HG02870 (cell line): ENCODE results near the gene AMDHD2.
"Not testable (repeated sequence)": the region's sequence is repeated elsewhere in the genome, so short reads cannot be mapped to it uniquely, and the experiment has no call there.

Experiments used
- ATAC-seq: cut with Tn5 transposase; IDR thresholded peaks from one replicate; pipeline ENCODE4 v1.9.1; 2021; ENCODE audit warnings: mild to moderate bottlenecking, moderate library complexity; ENCODE audit not compliant: unreplicated experiment

The AMDHD2 gene

GRCh38 chr16:2567506-2567905 is 47.3 kb downstream of the AMDHD2 start:
- ATAC-seq = not testable (repeated sequence)

- not testable (repeated sequence) for ATAC-seq
Observed at GRCh38 chr16:2568573-2568972, 48.4 kb downstream of the AMDHD2 start.

DNA sequence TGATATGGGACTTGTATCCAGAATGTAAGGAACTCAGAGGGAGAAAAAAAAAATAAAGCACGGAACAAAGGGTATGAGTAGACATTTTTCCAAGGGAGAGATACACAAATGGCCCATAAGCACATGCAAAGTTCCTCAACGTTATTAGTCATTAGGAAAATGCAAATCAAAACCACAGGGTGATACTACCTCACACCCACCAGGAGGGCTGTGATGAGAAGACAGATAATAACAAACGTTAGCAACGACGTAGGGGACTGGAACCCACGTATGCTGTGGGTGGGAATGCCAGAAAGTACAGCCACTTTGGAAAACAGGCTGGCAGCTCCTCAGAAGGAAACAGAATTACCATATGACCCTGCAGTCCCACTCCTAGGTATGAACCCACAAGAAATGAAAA is 52.5 kb downstream of the AMDHD2 start:
- ATAC-seq = not testable (repeated sequence)

DNA sequence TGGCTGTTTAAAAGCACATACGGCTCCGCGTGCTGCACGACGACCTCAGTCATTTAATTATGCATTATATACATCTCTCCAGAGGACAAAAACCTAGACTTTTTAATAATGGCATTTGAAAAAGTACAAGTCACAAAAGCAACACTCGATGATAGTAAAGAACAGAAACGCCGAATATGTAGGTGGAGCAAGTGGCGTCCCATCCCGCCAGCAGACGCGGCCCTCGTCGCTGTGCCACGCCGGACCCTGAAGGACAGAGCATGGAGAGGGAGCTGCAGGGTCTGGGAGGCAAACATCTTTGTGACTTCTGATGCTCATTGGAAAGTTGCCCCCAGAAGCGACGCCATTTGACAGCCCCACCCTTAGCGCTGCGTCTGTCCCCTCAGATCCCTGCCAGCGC is 55.7 kb downstream of the AMDHD2 start:
- not testable (repeated sequence) for ATAC-seq

- not testable (repeated sequence) for ATAC-seq
Observed at GRCh38 chr16:2577044-2577443, 56.9 kb downstream of the AMDHD2 start.

DNA sequence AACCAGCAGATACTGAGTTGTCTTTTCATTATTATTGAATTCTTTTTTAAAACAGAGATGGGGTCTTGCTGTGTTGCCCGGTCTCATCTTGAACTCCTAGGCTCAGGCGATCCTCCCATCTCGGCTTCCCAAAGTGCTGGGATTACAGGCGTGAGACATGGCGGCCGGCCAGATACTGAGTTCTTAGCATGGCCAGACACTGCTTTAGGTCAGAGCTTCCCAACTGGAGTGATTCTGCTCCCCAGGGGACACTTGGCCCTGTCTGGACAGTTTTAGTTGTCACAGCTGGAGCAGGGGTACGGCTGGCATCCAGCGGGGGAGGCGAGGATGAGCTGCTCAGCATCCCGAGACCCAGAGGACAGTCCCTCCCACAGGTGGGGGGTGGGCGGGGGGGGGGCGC is 58.7 kb downstream of the AMDHD2 start:
- not testable (repeated sequence) for ATAC-seq

DNA sequence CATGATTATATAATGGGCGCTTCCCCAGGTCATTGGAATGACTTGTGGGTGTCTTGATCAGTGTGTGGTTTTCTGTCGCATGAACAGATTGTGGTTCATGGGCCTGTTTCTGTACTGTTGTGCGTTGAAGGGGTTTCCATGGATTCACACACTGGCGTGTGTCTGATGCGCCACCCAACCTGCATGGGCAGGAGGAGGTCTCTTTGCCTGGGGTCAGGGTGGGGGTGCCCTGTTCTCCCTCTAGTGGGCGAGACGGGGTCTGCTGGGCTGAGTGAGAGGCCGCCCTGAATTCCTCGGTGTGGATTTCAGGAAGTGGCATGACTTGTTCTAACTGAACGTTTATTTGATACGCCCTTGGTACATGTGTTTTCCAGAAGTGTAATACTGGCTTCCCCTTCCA is 60.0 kb downstream of the AMDHD2 start:
- not testable (repeated sequence) for ATAC-seq

DNA sequence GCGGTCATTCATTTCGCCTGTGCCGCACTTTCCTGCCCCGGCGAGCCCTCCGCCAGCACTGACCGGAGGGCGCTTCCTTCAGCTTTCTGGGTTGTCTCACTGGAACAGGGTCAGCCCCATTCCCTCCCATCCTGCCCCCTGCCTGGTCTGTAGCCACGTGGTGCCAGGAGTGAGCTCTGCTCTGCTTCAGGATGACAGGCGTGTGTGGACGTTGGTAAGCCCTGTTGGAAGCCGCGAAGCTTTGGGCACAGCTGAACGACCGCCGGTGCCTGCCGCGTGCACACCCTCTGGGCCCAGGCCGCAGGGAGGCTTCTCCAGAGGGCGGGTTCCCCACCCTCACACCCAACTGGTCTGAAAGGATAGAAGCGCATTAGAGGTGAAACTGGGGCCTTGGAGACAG is 60.6 kb downstream of the AMDHD2 start:
- not testable (repeated sequence) for ATAC-seq
